ENCODE results near the gene MFGE8. TPM values are rescaled to one million over a fixed set of nuclear protein-coding genes. Genes with fewer than 3 reads are reported as not detected.

Gene MFGE8
- total and polyA plus RNA-seq, 4 donors, result 78.6 to 135 (median 96.1) TPM

GRCh38 chr15:88956263-88956662, 43.1 kb upstream of the MFGE8 start:
- peaks cover 0 to 3% (median 0%) of the 10 kb centered on the region in 5 donors for H3K4me1 ChIP-seq (ENCODE audit: control insufficient read depth in 5 of 5, insufficient read depth in 5 of 5, low read length in 5 of 5)
- H3K27me3 ChIP-seq (ENCODE audit: control insufficient read depth in 3 of 3, insufficient read depth in 3 of 3, low read length in 2 of 3), result no peaks in the 10 kb centered on the region
- no peak for ATAC-seq (ENCODE audit: insufficient read depth, low FRiP score)
- no peak for DNase-seq
- H3K4me3 ChIP-seq, result no peak overlapping the region
- no peaks in the 10 kb centered on the region for H3K36me3 ChIP-seq (ENCODE audit: control insufficient read depth in 4 of 4, insufficient read depth in 4 of 4, low read length in 4 of 4)
- H3K9me3 ChIP-seq (ENCODE audit: control insufficient read depth in 4 of 4, insufficient read depth in 3 of 4, low read length in 3 of 4), result peaks cover 0 to 4% (median 0%) of the 10 kb centered on the region in 4 donors
- no peak overlapping the region for H3K27ac ChIP-seq (ENCODE audit: low read depth in 1 of 2, low read length in 1 of 2)
- H3K9ac ChIP-seq (ENCODE audit: insufficient read depth in 1 of 2, low read length in 2 of 2), result no peak overlapping the region
- no peak for TF ChIP-seq CTCF (IDR thresholded peaks at IDR 0.05; ENCODE audit: control extremely low read depth, extremely low read depth)
- 75 to 79% methylated on average over 7 of the region's 7 CpGs for WGBS, 2 donors

GRCh38 chr15:88954431-88955277, 41.5 kb upstream of the MFGE8 start:
- Histone ChIP-seq H3K36me3 (ENCODE audit: control insufficient read depth in 4 of 4, insufficient read depth in 4 of 4, low read length in 4 of 4) (no peaks in the 10 kb centered on the region), H3K4me3 (no peak overlapping the region), H3K27me3 (ENCODE audit: control insufficient read depth in 3 of 3, insufficient read depth in 3 of 3, low read length in 2 of 3) (no peaks in the 10 kb centered on the region), H3K9ac (ENCODE audit: insufficient read depth in 1 of 2, low read length in 2 of 2) (no peak overlapping the region), H3K9me3 (ENCODE audit: control insufficient read depth in 4 of 4, insufficient read depth in 3 of 4, low read length in 3 of 4) (peaks cover 0 to 3% (median 0%) of the 10 kb centered on the region in 4 donors), H3K4me1 (ENCODE audit: control insufficient read depth in 5 of 5, insufficient read depth in 5 of 5, low read length in 5 of 5) (peaks cover 0 to 3% (median 0%) of the 10 kb centered on the region in 5 donors), H3K27ac (ENCODE audit: low read depth in 1 of 2, low read length in 1 of 2) (no peak overlapping the region)
- no peak for ATAC-seq (ENCODE audit: insufficient read depth, low FRiP score)
- TF ChIP-seq CTCF (IDR thresholded peaks at IDR 0.05; ENCODE audit: control extremely low read depth, extremely low read depth), result no peak
- 75 to 90% methylated on average over 14 to 15 of the region's 15 CpGs for WGBS, 2 donors
- peak in 2 of 3 donors; percentile 8 to 56 for DNase-seq

GRCh38 chr15:88950600-88951160, 37.5 kb upstream of the MFGE8 start:
- H3K9ac ChIP-seq (ENCODE audit: insufficient read depth in 1 of 2, low read length in 2 of 2), result no peak overlapping the region
- no peak overlapping the region for H3K27ac ChIP-seq (ENCODE audit: low read depth in 1 of 2, low read length in 1 of 2)
- peaks cover 0 to 3% (median 0%) of the 10 kb centered on the region in 5 donors for H3K4me1 ChIP-seq (ENCODE audit: control insufficient read depth in 5 of 5, insufficient read depth in 5 of 5, low read length in 5 of 5)
- no peak for TF ChIP-seq CTCF (IDR thresholded peaks at IDR 0.05; ENCODE audit: control extremely low read depth, extremely low read depth)
- H3K36me3 ChIP-seq (ENCODE audit: control insufficient read depth in 4 of 4, insufficient read depth in 4 of 4, low read length in 4 of 4), result no peaks in the 10 kb centered on the region
- H3K27me3 ChIP-seq (ENCODE audit: control insufficient read depth in 3 of 3, insufficient read depth in 3 of 3, low read length in 2 of 3), result no peaks in the 10 kb centered on the region
- DNase-seq, result no peak
- H3K4me3 ChIP-seq, result no peak overlapping the region
- 91 to 95% methylated on average over 6 of the region's 6 CpGs for WGBS, 2 donors
- no peak for ATAC-seq (ENCODE audit: insufficient read depth, low FRiP score)
- peaks cover 0 to 2% (median 0%) of the 10 kb centered on the region in 4 donors for H3K9me3 ChIP-seq (ENCODE audit: control insufficient read depth in 4 of 4, insufficient read depth in 3 of 4, low read length in 3 of 4)
